ENCODE results near the gene PER1.

PER1 gene

GRCh38 chr17:8153031-8153451 is 837 bp upstream of the PER1 start:
- DNase-seq (ENCODE audit: low spot score): no peak

GRCh38 chr17:8151641-8152111 is 528 bp downstream of the PER1 start:
- no peak for DNase-seq (ENCODE audit: low spot score)

DNA sequence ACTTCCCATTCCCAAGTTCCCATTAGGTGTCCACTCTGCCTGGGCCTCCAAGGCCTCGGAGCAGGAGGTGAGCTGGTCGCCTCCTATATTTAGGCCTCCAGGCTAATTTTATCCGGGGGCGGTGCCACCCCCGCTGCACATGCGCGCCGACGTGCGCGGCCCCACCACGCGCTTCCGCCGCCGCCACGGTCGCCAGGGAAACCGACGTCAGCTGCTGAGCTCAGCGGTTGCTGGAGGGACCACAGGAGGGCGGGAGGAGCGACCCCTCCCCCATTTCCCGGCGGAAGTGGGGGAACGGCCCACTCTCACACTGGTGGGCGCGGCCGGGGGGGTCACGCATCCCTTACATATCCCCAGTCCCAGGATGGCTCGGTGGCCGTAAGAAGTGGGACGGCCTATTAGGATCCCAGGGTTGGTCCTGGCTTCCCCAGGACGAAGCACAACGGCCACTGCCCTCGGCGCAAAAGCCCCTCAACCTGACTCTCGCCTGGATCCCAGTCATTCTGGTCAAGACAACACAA is 1.0 kb downstream of the PER1 start:
- peak; percentile 86 for DNase-seq (ENCODE audit: low spot score)

GRCh38 chr17:8150194-8151119 is 1.7 kb downstream of the PER1 start:
- no peak for DNase-seq (ENCODE audit: low spot score)

DNA sequence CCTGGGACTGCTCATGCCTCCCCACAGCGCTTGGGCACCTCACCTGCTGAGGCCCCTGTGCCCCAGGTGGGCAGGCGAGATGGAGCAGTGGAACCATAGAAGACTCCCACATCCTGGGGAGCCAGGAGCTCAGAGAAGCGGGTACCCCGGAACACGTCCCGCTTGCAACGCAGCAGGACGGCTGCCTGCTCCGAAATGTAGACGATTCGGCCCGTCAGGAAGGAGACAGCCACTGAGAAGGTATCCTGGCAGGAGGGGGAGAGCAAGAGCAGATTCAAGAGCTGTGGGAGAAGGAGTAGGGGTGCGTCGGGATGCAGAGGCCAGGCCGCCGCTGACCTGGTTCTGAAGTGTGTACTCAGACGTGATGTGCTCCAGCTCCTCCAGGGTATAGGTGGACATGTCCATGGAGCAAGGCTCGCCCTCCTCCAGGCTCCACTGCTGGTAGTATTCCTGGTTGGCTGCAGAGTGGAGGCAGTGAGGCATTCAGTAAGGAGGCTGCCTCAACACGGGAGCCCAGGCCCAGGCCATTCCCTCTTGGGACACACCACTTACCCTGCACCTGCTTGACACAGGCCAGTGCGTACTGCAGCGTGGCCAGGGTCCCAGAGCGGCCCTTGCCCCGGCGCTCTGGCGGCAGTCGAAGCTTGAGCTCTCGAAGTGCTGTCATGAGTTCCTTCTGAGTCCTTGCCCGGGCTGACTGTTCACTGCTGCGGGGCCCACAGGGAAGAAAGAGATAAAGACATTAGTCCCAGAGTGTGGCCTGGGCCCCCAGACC is 2.6 kb downstream of the PER1 start:
- DNase-seq (ENCODE audit: low spot score): no peak

DNA sequence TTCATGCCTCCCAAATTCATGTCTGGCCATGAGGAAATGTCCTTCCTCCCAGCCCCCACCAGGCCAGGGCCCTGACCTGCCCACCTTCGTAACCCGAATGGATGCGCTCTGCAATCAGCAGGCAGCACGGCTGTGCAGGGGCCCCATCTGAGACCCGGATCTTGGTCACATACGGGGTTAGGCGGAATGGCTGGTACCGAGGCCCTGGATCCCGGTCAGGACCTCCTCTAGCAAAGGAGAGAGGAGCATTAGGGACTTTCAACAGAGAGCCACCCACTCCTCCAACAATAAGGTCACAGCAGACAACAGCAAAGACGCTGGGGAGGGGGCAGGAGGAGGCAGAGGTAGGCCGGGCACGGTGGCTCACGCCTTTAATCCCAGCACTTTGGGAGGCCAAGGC is 3.6 kb downstream of the PER1 start:
- DNase-seq (ENCODE audit: low spot score): no peak

- DNase-seq (ENCODE audit: low spot score): no peak
Observed at GRCh38 chr17:8147805-8148404, 4.3 kb downstream of the PER1 start.

DNA sequence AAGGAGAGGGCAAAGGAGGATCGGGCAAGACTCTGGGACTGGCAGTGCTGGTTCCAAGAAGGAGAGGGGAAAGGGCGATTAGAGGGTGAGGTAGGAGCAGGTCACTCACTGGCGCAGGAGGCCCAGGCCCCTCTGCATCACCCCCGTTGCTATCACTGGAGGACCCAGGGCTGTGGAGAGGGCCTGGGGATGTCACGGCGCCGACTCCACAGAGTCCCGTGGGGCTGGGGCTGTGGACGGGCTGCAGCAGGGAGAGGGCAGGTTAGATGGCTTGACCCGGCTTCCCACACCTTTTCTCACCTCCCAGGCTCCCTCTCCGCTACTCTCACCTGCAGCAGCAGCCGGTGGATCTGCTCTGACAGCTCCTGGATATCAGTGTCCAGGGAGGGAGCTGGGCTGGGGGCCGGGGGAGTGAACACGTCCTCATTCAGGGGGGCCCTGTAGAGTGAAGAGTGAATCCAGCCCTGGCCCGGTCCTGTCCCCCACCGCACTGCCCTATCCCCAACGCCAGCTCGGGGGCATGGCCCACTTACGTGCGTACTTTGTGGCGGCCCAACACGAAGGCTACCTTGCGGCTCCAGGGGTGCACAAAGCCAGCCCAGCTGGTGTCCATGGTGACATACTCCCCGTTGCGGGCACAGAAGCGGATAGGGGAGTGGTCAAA is 4.9 kb downstream of the PER1 start:
- DNase-seq (ENCODE audit: low spot score): no peak

- DNase-seq (ENCODE audit: low spot score): no peak
Observed at GRCh38 chr17:8146381-8147140, 5.6 kb downstream of the PER1 start.

DNA sequence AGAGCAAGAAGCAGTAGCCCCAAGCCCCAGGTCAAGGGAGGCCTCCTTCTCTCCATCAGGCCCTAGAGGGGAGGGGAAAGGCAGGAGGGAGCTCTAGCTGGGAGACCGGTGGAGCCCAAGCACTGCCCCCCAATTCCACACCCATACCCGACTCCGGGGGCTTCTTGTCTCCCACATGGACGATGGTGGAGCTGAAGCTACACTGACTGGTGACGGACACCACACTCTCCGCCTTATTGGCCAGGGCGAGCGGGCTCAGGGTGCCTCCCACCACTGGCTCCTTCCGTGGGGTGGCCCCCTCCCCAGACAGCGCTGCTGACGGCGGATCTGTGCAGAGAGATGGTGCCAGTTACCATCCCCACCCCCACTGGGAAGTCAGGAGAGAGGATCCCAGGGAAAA is 6.4 kb downstream of the PER1 start:
- DNase-seq (ENCODE audit: low spot score): no peak

DNA sequence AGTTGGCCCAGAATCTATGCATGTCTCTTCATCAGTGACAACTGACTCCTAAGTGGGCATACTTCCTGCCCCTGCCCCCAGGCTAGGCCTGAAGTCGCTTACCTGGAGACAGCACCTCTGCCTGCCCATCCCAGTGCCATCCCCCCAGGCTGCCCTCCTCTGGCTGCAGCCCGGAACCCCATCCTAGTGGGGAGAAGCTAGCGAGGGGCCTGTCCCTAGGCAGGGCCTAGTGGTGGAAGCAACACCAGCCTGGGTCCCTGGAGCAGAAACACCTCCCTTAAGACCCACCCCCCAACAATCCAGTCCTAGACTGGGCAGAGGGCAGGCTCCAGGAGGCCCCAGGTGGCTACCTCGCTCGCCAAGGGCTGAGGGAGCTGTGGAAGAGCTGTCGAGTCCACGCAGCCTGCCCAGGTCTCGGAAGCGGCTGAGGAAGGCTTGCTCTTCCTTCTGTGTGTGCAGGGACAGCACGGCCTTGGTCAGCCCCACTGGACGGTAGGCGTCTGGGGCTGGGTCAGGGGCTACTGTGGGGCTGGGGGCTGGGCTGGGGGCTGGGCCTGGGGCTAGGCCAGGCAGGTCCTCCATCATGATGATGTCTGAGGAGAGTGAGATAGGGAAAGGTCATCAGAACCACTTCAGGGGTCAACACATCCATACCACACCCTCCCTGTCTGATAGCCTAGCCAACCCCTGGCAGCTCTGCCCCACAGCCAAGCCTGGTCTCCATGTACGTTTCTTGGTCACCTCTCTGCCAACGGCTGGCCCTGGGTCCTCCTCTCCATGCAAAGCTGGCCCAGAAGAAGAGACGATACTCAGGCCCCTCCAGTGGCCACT is 7.6 kb downstream of the PER1 start:
- no peak for DNase-seq (ENCODE audit: low spot score)

DNA sequence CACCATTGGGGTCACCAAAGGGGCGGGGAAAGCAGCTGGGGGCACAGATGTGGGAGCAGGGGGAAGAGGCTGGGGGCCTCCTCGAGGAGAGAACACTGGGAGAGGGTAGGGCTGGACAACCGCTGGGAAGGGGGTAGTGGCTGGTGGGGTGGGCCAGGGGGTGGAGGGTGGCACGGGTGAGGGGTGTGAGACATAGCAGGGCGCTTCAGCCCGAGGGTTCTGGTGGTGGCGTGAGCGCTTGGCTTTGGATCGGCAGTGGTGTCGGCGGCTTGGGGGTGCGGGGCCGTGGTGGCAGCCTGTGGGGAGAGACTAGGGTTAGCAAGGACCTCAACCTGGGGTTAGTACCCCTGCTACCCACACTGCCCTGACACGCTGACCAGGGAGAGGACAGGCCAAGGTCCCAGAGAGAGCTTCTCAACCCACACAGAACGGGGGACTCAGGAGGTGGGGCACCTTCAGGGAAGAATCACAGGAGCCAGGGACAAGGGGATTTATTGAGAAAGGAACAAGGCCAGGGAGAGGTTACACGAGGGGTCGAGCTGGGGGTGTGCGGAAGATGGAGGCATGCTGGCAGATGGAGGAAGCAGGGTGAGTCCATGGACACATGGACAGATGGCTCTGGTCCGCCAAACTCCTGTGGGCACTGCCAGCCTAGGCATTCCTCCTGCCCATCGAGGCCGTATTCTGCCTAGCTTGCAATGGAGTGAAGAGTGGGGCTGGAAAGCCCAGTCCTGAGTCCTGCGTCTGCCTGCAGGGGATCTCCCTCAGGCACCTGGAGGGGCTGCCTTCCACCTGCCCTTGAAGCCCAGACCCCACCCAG is 8.4 kb downstream of the PER1 start:
- no peak for DNase-seq (ENCODE audit: low spot score)

GRCh38 chr17:8142887-8143580 is 9.2 kb downstream of the PER1 start:
- no peak for DNase-seq (ENCODE audit: low spot score)

DNA sequence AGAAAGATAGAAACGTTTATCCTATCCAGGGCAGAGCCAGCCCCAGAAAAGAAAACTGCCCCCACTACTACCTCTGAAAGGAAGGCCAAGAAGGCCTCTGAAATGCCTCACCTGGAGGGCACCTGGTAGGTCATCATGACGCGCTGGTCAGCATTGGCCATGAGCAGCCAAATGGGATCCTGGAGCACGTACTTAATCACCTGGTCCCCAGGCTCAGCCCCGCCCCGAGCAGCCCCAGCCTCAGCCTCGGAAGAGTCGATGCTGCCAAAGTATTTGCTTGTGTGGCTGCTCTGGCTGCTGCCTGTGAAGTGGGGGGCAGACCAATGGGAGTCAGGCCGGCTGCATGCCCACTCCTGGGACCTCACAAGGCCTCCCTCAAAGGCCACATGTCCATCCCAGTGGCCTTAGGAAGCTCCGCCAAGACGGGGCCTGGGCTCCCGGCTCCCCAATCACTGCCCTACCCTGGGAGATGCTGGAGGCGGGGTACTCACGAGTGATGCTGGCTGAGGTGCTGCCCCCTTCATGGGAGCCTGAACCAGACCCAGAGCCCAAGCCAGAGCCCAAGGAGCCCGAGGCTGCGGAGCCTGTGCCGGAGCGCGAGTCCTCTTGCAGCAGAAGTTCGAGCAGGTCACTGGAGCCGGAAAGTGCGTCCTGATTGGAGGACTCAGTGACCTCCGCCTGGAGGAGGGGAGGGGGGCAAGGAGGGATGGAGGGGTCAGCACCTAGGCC is 9.9 kb downstream of the PER1 start:
- DNase-seq (ENCODE audit: low spot score): no peak

DNA sequence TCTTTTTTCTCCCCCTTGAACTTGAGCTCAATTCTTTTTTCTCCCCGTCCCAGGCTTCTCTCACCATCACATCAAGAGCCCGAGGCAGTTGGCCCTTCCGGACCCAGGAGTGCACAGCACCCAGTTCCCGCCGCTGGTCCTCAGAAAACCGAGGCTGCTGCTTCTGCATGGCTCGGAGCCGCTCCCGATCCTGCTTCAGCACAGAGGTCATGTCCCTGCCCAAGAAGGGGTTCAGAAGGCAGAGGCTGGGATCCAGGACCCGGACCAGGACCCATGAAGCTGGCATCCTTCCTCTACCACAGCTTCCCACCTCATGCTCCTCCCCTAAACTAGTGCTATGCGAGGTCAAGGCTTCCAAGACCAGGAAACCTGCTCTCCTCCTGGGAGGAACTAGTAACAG is 10.5 kb downstream of the PER1 start:
- no peak for DNase-seq (ENCODE audit: low spot score)

DNA sequence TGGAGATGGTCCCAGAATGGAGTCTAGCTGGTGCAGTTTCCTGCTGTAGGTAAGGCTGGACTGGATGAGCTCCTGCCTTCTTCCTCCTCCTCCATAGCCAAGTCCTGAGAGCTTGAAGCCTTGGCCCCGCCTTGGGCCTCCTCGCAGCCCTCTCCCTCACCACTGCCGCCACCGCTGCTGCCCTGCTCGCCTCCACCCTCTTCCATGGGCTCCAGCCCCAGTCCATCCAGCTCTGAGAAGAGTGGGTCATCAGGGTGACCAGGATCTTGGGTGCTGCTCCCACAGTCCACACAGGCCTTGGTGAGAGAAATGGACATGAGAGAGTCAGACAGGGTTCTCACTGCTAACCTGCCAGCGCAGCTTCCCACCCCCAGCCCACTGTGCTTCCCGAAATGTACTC is 11.2 kb downstream of the PER1 start:
- DNase-seq (ENCODE audit: low spot score): no peak

DNA sequence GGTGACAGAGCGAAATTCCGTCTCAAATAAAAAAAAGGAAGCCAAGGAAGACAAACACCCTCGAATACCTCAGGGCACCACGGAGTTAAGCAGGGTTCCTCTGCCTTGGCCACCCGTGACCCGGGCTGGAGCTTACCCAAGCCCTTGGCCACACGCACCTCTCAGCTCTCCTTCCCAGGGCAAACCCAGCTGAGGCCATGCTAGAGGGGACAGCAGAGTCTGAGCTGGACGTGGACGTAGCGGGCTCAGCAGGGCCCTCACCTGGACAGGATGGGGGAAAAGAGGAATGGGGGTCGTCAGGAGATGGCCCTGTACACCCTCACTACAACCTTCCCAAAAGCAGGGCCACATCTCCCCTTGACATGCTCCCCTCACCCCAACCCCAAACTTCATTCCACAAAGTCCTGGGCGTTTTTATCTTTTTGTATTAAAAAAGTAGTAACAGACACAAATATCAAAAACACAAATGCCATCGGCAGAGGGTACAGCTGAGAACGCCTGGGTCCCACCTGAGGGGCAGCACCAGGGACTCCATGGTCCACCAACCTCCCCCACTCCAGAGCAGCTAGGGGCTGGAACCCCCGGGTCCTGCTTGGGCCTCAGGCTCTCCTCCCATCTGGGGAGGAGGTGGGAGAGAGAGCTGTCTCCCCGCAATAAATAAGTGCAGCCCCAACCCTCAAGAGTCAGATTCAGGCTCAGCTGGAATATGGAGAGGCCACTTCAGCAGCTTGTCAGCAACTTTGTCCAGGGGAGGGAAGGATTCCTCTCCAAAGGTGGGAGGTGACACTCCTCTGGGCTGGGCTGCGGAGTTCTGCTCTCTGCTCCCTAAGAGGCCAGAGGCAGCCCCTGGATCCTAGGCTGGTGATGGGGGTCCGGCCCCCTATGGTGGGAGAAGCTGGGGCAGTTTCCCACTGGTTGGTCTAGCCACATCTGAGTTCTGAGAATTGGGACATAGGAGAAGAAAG is 11.9 kb downstream of the PER1 start:
- no peak for DNase-seq (ENCODE audit: low spot score)
